Activated T-helper 1 cell treated with anti-CD3 and anti-CD28 coated beads, Interleukin-2, amount 50 U/mL, for 16 hours (primary cell): ENCODE data around the gene GPC6.
"Not testable (repeated sequence)": the region's sequence is repeated elsewhere in the genome, so short reads cannot be mapped to it uniquely, and the experiment has no call there.

ENCODE experiments used
- DNase-seq, 2 donors: peaks; one replicate each; pipeline ENCODE4 v3.0.0-alpha.2; 2020; ENCODE audit warnings: low read depth in 1 of 2, low spot score in 1 of 2

Gene GPC6

DNA sequence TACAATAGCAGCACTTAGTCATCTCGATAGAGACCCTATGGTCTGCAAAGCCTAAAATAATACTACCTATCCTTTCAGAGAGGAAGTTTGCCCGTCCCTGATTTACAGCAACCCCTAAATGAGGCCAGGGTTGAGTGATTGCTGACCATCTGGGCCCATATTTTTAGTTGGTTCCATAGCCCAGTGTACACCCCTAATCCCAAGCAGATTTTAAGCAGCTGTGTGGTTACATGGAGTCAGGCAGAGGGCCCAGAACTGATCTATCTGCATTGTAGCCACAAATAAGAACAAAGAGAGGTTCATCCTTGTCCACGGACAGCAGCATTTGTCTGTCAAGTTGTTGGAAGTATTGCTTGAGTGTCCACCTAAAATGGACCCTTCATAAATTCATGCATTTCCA, 1104.7 kb downstream of the GPC6 start:
- no peak for DNase-seq

DNA sequence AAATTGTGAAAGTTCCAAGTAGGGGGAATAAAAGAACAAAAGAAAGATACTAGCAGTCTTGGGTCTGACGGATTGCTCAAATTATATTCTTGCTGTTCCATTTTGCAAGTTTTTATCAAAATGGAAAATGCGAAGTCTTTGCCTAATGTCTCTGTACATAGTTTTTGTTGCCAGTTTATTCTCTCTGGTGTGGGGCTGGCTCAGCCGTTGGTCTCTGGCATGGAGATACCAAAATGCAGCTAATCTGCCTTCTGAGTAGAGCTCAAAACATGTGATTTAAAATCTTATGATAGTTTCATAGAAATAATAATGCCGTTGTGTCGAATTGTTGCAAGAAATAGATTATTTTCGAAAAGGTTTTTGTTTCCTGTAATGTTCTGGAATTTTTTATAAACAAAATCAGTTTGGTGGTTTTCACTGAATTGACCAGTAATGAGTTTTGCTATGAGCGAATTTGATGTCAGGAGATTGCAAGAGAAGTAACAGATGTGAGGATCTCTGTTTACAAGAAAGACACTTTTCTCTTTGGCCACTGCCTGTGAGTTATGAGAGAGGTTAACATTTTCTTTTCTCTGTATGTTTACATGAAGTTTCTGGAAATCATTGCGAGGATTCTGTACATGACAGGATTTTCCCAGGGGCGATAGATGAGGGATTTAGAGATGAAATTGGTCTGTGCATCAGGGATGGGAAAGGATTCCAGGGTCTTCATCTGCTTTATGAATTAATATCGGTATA, 1105.9 kb downstream of the GPC6 start:
- no peak for DNase-seq

DNA sequence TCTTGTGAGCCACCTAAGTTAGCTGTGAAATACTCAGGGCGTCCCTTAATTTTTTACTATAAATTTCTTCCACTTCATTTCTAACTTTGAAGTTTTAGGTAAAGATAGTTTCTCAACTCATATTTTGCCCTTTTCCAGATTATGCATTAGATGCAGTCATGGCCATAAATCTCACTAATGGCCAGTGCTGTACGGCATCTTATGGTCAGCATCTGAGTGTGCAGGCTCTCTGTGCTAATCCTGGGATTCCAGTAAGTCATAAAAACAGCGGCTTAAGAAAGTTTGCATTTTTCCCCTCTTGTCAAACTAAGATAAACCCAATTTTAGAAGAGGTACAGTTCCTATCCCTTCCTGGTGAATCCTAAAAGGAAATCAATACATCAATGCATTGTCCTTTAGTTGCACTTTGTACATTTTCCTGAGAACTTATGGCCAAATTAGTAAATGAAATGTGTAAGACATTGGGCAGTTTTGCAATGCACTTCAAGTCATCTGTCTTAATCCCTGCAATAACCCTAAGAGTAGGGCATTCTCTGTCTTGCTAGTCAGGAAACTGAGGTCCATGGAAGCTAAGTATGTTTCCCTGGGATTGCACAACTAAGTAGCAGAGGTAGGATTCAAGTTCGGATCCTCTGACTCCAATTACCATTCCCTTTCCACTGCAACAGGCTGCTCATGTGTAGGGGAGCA, 1106.7 kb downstream of the GPC6 start:
- no peak for DNase-seq

DNA sequence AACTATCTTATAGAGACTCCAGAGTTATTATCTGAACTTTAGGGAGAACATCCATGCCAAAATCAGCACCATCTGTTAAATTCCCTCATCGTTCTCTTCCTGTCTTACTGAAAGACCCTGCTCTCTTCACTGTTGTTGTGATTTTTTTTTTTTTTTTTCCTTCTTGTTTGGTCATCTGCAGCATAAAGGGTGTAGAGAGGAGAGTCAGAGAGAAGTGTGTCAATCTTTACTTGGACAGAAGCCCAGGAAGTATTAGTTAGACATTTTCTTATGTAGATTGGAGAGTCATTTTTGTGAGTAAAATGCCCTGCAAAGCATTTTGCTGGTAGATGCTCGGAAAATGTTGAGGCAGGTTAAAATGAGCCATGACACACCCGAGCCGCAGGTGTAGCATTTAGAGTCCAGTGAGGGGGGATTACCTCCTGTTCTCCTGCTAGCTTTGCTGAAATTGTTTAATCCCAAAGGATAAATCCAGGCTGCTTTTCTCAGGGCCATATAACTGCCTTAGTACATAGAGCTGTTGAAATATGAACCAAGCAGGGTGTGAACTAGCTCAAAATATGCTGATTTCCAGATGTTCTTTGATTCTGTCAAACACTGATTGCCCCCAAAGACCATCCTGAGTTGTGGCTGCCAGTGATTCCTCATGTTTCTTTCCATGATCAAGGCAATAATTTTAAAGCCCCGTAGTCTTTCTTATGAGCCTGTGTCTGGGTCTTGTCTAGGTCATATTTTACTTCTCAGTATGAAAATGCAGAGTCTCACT, 1109.3 kb downstream of the GPC6 start:
- DNase-seq: no peak

DNA sequence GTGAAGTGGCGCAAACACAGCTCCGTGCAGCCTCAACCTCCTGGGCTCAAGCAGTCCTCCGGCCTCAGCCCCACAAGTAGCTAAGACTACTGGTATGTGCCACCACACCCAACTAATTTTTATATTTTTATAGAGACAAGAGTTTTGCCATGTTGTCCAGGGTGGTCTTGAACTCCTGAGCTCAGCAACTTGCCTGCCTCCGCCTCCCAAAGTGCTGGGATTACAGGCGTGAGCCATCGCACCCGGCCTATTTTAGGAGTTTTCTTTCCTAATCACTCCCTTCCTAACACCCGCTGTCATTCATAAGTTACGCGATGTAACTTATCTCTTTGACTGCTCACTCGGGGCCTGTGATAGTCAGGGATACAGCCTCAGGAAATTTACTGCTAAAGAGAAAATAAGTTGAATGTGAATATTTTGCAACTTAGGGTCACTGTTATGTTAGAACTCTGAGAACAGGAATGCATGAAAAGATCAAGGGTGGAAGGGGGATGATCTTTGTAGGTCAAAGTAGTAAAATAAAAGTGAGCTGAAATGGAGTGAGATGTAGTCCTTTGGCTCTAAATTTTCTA, 1112.6 kb downstream of the GPC6 start:
- DNase-seq: no peak

DNA sequence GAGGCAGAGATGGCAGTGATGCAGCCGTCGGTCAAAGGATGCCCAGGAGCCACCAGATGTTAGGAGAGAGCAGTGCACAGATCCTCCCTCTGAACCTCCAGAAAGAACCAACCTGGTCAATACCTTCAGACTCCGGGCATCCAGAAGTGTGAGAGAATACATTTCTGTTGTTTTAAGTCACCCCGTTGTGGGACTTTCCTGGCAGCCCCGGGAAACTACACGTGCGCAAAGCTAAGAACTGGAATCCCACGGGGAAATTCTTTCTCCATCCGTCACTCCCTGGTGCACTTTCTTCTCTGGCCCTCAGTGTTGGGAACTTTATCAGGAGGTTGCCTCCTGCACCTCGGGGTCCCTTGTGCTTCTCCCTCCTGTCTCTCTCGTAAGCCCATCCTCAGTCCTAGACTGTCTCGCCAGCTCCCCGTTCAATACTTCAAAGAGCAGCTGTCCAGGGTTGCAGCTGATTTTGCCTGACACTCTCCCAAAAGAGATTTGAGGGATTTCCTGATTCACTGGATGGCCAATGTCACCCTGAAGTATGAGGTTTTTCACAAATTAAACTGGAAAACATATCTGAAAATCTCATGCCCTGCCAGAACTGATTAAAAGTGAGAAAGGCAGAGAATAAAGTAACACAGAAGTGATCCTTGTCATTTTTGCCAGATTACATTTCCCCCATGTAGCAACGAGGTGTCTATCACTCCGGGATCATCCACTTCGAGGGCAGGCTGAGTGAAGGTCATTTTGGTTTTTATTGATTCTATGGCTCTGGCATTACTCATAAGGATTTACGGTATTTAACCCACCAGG, 1116.0 kb downstream of the GPC6 start:
- DNase-seq: no peak

DNA sequence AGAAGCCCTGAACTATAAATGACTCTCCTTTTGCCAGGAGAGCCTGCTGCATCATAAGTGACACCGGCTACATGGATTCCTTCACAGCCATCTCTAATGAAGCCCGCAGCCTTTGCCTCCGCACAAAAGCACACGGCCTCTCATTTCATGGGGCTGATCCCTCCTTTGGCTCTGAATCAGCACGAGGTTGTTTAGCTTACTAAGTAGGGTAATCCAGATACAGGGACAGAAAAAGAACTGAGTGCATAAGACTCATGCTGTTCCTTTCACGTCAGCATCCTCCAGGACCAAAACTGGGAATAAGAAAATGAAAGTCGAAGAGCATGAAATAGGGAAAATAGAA, 1116.6 kb downstream of the GPC6 start:
- no peak for DNase-seq

DNA sequence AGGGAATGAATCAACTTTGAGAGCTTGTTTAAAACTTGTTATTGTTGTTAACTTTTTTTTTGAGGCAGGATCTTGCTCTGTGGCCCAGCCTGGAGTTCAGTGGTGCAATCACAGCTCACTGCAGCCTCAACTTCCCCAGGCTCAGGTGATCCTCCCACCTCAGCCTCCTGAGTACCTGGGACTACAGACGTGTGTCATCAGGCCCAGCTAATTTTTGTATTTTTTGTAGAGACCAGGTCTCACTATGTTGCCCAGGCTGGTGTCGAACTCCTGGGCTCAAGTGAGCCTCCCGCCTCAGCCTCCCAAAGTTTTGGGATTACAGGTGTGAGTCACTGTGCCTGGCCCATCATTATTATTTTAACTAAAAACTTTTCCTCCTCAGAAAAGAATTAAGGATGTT, 1117.1 kb downstream of the GPC6 start:
- not testable (repeated sequence) for DNase-seq

DNA sequence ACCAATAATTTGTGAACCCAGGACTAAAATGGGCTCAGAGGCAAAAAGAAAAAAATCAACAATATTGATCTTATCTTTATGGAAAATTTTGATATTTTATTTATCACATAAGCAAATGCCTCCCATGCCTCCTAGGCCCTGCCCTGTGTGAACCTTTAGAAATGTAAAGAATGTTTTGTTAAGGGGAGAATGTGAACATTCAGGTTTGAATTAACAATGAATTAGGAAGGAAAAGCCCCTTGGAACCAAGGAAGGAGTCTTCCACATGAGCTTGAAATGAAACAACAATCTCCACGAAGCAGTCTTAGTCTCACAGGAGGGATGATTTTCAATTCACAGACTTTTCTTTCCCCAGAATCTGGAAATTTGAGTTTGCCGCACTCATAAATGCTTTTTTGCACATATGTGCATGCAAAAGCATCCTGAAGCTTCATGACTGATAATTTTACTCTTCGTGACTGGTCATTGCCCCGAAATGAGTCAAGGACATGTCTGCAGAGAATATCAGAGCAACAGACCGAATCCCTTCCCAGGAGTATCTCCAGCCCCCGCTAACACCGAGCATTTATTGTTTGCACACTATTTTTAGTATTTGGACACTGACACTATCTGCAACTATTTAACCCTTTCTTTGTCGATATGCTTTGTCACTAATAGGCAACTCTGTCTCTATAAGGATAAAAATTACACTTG, 1117.7 kb downstream of the GPC6 start:
- DNase-seq: no peak

DNA sequence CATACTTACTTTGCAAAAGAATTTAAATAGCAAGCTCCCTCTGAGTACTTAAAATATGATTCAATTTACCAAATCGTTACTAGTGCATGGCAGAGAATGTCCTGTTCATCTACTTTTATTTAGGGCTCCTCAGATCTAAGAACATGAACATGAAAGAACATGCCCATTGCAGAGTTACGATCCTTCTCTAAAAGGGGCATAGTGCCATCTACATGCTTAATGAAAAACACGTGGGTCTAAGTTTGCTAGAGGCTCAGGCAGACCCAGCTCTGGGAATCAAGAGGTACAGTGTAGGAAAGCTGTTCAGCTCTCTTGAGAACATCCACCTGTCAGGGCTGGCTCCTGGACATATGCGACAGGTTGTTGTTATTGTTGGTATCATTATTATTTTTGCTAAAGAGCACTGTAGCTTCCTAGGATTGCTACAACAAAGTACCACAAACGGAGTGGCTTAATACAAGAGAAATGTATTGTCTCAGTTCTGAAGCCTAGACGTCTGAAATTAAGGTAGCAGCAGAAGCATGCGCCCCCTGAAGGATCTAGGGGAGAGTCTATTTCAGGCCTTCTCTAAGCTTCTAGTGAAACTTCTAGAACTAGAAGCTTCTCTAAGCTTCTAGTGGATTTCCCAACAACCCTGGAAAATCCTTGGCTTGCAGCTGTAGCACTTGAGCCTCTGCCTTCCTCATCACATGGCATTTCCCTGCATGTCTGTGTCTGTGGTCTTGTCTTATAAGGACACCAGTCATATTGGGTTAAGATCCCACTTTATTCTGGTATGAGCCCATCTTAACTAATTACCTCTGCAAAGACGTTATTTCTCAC, 1119.0 kb downstream of the GPC6 start:
- no peak for DNase-seq

DNA sequence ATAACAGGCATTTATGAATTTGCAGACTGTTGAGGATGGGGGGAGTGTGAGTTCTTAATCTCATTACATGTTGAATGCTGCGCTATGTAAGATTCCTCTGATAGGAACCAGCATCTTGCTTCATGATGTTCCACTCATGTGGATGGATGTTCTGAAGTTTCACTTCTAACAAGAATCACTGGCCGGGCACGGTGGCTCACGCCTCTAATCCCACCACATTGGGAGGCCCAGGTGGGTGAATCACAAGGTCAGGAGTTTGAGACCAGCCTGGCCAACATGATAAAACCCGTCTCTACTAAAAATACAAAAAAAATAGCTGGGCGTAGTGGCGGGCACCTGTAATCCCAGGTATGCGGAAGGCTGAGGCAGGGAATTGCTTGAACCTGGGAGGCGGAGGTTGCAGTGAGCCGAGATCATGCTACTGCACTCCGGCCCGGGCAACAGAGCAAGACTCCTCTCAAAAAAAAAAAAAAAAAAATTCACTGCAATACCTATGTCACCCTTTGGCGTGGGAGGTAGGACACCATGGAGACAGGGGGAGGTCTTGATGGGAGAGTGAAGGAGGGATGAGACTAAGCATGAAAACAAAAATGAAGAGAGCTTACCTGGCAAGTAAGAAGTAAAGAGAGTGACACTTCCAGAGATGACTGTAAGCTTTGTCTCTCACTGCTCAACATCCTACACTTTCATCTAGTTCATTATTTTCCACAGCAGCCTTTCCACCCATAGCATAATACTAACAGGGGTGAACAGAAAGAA, 1119.8 kb downstream of the GPC6 start:
- DNase-seq: no peak

DNA sequence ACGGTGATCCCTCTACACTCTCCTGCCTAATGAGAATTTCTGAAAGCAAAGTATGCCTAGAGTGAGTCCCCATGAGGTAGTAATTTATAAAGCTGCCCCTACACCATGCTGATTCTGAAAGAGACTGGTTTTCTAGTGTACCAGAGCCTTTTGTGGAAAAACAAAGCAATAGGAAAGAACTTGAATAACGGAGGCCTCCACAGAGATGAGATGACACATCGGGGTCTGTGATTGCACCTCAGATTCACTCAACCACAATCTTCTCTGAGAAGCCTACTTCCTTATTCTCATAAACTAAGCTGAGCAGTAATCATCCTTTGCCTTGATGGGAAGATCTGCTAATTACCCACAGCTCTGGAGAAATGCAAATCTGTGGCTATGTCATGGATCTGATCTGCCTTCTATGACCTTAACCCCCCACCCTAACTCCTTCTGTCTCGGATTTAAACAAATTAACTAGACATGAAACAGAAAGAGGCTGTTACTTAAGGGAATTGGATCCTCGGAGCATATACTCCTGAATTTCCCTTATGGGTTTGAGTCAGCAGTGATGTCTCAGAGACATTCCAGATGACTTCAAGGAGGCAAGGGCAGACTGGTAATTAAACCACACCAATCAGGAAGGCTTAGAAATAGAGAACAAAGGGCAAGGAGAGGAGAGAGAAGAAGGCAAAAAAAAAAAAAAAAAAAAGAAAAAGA, 1124.8 kb downstream of the GPC6 start:
- no peak for DNase-seq

DNA sequence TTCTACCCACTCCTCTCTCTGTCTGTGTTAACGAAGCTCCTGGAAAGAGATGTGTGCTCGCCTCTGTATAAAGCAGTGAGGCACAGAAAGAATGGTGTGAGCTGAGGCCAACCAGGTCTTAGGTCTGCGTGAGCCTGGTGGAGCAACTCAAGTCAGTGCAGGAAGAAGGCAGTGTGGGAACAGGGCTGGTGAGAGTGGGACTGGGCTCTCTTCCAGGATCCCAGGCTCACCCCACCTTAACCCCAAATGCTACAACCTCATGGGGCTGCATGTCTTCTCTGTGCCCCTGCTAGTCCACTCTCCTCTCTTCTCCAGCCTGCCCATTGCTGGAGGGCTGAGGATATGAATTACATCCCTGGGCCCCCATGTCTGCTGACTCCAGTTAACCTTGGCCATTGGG, 1125.5 kb downstream of the GPC6 start:
- DNase-seq: no peak

DNA sequence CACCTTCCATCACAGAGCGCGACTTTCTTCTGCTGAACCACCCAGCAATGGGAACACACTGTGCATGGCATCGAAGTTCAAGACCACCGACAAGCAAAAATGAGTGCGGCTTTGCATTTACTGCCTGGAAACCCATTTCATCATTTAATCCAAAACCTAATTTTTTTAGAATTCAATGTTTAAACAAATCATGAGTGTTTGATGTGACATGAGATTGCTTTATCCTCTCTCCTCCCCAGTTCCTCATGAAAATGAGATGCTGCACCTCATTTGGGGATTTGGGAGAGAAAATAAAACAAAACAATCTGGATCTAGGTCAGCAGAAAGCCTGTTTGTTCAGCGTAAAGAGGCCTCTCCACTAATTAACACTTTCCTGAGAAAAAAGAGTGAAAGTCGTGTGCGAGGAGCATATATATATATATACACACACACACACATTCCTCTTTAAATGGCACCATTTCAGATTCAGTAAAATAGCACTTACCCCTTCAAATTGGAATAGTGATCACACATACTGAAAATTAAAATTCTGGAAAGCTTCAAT, 1126.6 kb downstream of the GPC6 start:
- DNase-seq: no peak

DNA sequence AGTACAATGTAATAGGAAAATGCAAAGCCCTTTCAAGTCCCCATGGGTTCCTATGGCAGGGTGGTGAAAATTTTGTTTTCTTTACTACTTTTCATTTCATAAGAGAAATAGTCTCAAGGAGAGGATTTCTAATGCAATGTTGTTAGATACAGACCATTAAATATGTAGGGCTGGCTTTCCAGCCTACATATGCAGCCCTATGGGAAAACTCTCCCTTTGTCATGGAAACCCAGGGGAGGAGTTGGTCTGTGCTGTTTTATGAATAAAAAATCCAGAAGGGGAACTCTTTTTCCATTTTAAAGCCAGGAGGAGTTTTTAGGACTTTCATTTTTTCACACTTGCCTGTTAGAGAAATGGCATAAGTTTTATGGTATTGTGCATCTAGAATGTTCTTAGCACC, 1133.3 kb downstream of the GPC6 start:
- DNase-seq: no peak

DNA sequence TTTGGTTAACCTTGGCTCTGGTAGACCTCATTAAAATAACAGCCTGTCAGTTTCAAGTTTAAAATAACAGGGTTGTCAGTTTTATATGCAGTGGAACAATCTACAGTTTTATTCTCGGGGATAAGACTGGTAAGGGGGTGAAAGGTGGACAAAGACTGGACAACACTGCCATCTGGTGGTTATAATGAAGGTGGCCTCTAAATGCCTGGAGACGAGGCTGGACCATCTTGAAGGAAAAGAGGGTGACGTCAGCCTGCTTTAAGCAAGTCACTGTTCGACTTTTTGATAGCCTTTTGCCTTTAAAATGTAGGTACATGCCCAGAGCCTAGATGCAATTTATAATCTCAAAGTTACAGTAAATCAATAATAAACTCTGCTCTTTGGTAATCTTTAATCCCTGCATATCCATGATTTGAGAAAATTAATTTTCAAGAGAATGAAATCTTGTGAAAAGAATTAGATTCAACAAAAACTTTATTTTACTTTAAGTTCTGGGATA, 1135.9 kb downstream of the GPC6 start:
- peak in 1 of 2 donors; percentile 24 for DNase-seq

DNA sequence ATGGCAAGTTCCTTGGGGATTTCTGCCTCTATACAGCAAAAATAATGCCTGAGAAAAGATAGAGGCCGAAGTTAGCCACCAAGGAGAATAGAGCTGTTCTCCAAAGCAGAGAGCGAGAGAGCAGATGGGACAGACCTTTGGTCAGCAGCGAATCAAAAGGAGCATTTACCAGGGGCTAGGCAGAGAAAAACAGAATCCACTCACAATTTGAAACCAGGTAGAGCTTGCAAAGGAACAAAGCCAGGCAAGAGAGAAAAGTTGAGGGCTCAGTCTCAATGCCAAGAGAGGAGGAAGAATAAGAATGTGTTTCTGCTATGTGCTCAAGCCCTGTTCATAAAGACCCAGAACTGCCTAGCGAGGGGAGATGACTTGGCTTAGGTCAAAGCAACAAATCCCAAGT, 1140.1 kb downstream of the GPC6 start:
- DNase-seq: no peak

DNA sequence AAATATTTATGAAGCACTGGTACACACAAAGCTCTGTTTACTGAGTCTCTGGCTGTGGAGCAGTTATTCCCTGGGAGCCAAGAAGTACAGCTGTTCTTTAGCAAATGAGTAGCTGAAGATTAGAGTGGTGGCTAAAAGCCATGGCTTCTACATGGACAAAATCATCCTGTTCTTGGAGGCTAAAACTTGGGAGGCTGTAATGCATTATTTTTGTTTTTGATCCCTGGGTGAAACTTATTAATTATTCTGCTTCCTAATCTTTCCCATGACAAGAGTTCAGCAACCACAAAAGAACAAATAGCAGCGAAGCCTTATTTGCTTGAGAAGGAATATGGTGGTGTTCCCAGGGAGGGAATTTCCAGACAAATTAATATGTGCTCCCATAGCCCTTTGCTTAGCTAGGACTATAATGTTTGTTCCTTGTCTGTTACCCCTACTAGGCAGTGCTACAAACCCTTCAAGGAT, 1143.4 kb downstream of the GPC6 start:
- DNase-seq: no peak
